ENCODE results near the gene PCNP.

PCNP gene

GRCh38 chr3:101625879-101626278 is 51.9 kb downstream of the PCNP start:
- TF ChIP-seq SIN3A (IDR thresholded peaks at IDR 0.05; ENCODE audit: borderline replicate concordance, insufficient read depth, low read length) (no peak), POLR2AphosphoS5 (IDR thresholded peaks at IDR 0.05; ENCODE audit: low read depth, low read length) (no peak), TAF1 (IDR thresholded peaks at IDR 0.05; ENCODE audit: borderline replicate concordance, insufficient read depth, low read length) (no peak)

GRCh38 chr3:101629219-101629618 is 55.2 kb downstream of the PCNP start:
- no peak for TF ChIP-seq POLR2AphosphoS5 (IDR thresholded peaks at IDR 0.05; ENCODE audit: low read depth, low read length)
- no peak for TF ChIP-seq FOXP2 (optimal IDR thresholded peaks at IDR 0.05; ENCODE audit: borderline replicate concordance, extremely low read depth, extremely low read length, insufficient read depth)
- TF ChIP-seq TAF1 (IDR thresholded peaks at IDR 0.05; ENCODE audit: borderline replicate concordance, insufficient read depth, low read length): no peak
- TF ChIP-seq, protein P1, sequence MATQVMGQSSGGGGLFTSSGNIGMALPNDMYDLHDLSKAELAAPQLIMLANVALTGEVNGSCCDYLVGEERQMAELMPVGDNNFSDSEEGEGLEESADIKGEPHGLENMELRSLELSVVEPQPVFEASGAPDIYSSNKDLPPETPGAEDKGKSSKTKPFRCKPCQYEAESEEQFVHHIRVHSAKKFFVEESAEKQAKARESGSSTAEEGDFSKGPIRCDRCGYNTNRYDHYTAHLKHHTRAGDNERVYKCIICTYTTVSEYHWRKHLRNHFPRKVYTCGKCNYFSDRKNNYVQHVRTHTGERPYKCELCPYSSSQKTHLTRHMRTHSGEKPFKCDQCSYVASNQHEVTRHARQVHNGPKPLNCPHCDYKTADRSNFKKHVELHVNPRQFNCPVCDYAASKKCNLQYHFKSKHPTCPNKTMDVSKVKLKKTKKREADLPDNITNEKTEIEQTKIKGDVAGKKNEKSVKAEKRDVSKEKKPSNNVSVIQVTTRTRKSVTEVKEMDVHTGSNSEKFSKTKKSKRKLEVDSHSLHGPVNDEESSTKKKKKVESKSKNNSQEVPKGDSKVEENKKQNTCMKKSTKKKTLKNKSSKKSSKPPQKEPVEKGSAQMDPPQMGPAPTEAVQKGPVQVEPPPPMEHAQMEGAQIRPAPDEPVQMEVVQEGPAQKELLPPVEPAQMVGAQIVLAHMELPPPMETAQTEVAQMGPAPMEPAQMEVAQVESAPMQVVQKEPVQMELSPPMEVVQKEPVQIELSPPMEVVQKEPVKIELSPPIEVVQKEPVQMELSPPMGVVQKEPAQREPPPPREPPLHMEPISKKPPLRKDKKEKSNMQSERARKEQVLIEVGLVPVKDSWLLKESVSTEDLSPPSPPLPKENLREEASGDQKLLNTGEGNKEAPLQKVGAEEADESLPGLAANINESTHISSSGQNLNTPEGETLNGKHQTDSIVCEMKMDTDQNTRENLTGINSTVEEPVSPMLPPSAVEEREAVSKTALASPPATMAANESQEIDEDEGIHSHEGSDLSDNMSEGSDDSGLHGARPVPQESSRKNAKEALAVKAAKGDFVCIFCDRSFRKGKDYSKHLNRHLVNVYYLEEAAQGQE (IDR thresholded peaks at IDR 0.05; ENCODE audit: insufficient read depth in 1 of 2, low read depth in 2 of 2, low read length in 2 of 2): no peak
- TF ChIP-seq SIN3A (IDR thresholded peaks at IDR 0.05; ENCODE audit: borderline replicate concordance, insufficient read depth, low read length): no peak

GRCh38 chr3:101631098-101631796 is 57.3 kb downstream of the PCNP start:
- TF ChIP-seq POLR2AphosphoS5 (IDR thresholded peaks at IDR 0.05; ENCODE audit: low read depth, low read length) (no peak), FOXP2 (optimal IDR thresholded peaks at IDR 0.05; ENCODE audit: borderline replicate concordance, extremely low read depth, extremely low read length, insufficient read depth) (no peak), TAF1 (IDR thresholded peaks at IDR 0.05; ENCODE audit: borderline replicate concordance, insufficient read depth, low read length) (no peak), SIN3A (IDR thresholded peaks at IDR 0.05; ENCODE audit: borderline replicate concordance, insufficient read depth, low read length) (no peak)

DNA sequence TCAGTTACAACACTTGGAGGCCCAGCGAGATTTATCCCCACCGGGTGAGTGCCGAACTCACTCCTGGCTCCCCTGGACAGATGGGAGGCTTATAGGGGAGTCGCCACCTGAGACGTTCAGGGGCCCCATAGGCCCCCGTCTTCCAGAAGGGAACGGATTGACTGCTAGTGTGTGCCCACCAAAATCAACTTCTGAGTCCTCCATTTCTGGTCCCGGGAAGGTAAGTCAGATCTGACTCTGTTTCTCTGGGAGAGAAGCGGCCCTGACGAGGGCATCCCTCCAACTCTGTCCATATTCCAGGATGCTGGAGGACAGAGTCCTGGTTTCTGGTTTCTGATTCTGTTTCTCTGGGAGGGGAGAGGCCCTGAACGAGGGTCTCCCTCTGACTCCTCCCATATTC is 58.6 kb downstream of the PCNP start:
- TF ChIP-seq, protein P1 (IDR thresholded peaks at IDR 0.05; ENCODE audit: insufficient read depth in 1 of 2, low read depth in 2 of 2, low read length in 2 of 2): no peak
- no peak for TF ChIP-seq POLR2AphosphoS5 (IDR thresholded peaks at IDR 0.05; ENCODE audit: low read depth, low read length)
- no peak for TF ChIP-seq SIN3A (IDR thresholded peaks at IDR 0.05; ENCODE audit: borderline replicate concordance, insufficient read depth, low read length)
- no peak for TF ChIP-seq TAF1 (IDR thresholded peaks at IDR 0.05; ENCODE audit: borderline replicate concordance, insufficient read depth, low read length)
- TF ChIP-seq FOXP2 (optimal IDR thresholded peaks at IDR 0.05; ENCODE audit: borderline replicate concordance, extremely low read depth, extremely low read length, insufficient read depth): no peak

- TF ChIP-seq, protein P1 (IDR thresholded peaks at IDR 0.05; ENCODE audit: insufficient read depth in 1 of 2, low read depth in 2 of 2, low read length in 2 of 2): no peak
- TF ChIP-seq POLR2AphosphoS5 (IDR thresholded peaks at IDR 0.05; ENCODE audit: low read depth, low read length) (no peak), TAF1 (IDR thresholded peaks at IDR 0.05; ENCODE audit: borderline replicate concordance, insufficient read depth, low read length) (no peak), FOXP2 (optimal IDR thresholded peaks at IDR 0.05; ENCODE audit: borderline replicate concordance, extremely low read depth, extremely low read length, insufficient read depth) (no peak), SIN3A (IDR thresholded peaks at IDR 0.05; ENCODE audit: borderline replicate concordance, insufficient read depth, low read length) (no peak)
Observed at GRCh38 chr3:101633186-101633585, 59.2 kb downstream of the PCNP start.

DNA sequence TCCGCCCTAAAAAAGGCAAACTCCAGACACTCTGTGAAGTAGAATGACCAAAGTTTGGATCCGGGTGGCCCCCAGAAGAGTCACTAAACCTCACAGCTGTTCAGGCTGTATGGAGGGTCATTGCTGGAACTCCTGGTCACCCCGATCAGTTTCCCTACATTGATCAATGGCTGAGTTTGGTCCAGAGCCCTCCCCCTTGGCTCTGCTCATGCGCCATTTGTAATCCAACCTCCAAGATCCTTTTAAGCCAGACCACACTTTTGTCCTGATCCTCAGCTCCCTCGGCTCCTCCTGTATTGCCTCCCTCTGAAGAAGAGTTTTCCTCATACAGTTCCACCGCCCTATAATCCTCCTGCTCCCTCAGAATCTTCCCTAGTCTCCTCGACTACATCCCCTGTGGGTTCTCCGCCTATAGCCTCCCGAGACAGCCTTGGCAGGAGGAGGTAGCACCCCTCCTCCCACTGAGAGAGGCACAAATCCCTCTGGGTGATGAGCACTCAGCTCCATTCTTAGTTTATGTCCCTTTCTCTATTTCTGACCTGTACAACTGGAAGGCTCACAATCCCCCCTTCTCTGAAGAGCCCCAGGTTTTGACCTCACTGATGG is 60.7 kb downstream of the PCNP start:
- TF ChIP-seq TAF1 (IDR thresholded peaks at IDR 0.05; ENCODE audit: borderline replicate concordance, insufficient read depth, low read length): no peak
- TF ChIP-seq, protein P1 (IDR thresholded peaks at IDR 0.05; ENCODE audit: insufficient read depth in 1 of 2, low read depth in 2 of 2, low read length in 2 of 2): no peak
- no peak for TF ChIP-seq POLR2AphosphoS5 (IDR thresholded peaks at IDR 0.05; ENCODE audit: low read depth, low read length)
- TF ChIP-seq FOXP2 (optimal IDR thresholded peaks at IDR 0.05; ENCODE audit: borderline replicate concordance, extremely low read depth, extremely low read length, insufficient read depth): no peak
- TF ChIP-seq SIN3A (IDR thresholded peaks at IDR 0.05; ENCODE audit: borderline replicate concordance, insufficient read depth, low read length): no peak
